Measurements from ENCODE around the gene SENP3. TPM values are rescaled to one million over a fixed set of nuclear protein-coding genes. Genes with fewer than 3 reads are reported as not detected.

Gene SENP3
- total RNA-seq, 1 donor = 75.1 TPM

GRCh38 chr17:7560172-7561027 is 1.3 kb upstream of the SENP3 start:
- peak; percentile 70 for TF ChIP-seq CTCF (IDR thresholded peaks at IDR 0.05; ENCODE audit: insufficient read depth, low read depth, low read length)
- DNase-seq (ENCODE audit: low read depth) = peak; percentile 45
- H3K4me3 ChIP-seq (ENCODE audit: low read depth, low read length) = peak overlapping the region; percentile 84

- peak; percentile 70 for TF ChIP-seq CTCF (IDR thresholded peaks at IDR 0.05; ENCODE audit: insufficient read depth, low read depth, low read length)
- peak overlapping the region; percentile 84 for H3K4me3 ChIP-seq (ENCODE audit: low read depth, low read length)
- DNase-seq (ENCODE audit: low read depth) = peak; percentile 78
These were observed 617 bp upstream of the SENP3 start for GRCh38 chr17:7561028-7561575.

DNA sequence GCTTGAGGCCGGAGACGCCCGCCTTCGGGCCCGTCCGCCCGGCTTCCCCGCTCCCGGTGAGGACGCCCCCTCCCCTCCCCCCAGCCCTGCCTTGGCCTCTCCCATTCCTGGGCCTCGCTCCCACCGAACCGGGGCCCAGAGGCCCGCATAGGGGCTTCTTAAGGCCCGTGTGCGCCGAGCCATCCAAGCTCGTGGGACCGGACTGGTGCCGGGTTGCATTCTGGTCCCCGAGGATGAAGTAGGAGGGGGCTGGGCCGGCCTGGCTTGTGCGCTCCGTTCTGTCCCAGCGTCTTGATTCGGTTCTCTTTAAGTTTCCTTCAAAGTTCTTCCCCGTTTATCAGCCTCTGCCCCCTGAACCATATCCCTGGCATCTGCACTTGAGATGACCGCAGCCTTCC is 488 bp downstream of the SENP3 start:
- peak overlapping the region; percentile 84 for H3K4me3 ChIP-seq (ENCODE audit: low read depth, low read length)
- no peak for TF ChIP-seq CTCF (IDR thresholded peaks at IDR 0.05; ENCODE audit: insufficient read depth, low read depth, low read length)
- no peak for DNase-seq (ENCODE audit: low read depth)

DNA sequence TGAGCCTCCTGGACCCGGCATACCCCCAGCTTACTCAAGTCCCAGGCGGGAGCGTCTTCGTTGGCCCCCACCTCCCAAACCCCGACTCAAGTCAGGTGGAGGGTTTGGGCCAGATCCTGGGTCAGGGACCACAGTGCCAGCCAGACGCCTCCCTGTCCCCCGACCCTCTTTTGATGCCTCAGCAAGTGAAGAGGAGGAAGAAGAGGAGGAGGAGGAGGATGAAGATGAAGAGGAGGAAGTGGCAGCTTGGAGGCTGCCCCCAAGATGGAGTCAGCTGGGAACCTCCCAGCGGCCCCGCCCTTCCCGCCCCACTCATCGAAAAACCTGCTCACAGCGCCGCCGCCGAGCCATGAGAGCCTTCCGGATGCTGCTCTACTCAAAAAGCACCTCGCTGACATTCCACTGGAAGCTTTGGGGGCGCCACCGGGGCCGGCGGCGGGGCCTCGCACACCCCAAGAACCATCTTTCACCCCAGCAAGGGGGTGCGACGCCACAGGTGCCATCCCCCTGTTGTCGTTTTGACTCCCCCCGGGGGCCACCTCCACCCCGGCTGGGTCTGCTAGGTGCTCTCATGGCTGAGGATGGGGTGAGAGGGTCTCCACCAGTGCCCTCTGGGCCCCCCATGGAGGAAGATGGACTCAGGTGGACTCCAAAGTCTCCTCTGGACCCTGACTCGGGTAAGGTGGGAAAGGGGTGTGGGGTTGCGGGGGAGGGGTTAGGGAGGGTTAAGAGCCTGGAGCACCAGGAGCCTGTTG is 1.6 kb downstream of the SENP3 start:
- peak overlapping the region; percentile 84 for H3K4me3 ChIP-seq (ENCODE audit: low read depth, low read length)
- no peak for DNase-seq (ENCODE audit: low read depth)
- TF ChIP-seq CTCF (IDR thresholded peaks at IDR 0.05; ENCODE audit: insufficient read depth, low read depth, low read length) = no peak

DNA sequence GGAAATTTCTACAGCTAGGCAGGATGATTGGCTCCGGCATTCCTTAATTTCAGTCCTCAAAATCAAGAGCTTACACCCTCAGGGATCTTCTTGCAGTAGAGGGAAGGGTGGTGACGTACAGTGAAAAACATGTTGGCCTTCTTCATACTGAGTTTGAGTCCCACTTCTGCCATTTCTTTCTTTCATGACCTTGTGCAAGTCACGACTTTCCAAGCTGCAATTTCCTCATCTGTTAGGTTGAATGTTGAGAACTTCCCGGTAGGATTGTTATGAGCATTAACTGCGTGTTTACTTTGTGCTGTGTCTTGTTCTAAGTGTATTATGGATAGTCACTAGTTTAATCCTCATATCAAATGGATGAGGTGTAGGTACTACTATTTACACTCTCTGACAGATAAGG is 7.9 kb downstream of the SENP3 start:
- no peak for DNase-seq (ENCODE audit: low read depth)
- H3K4me3 ChIP-seq (ENCODE audit: low read depth, low read length) = no peak overlapping the region
- no peak for TF ChIP-seq CTCF (IDR thresholded peaks at IDR 0.05; ENCODE audit: insufficient read depth, low read depth, low read length)

GRCh38 chr17:7570351-7570750 is 8.6 kb downstream of the SENP3 start:
- no peak for TF ChIP-seq CTCF (IDR thresholded peaks at IDR 0.05; ENCODE audit: insufficient read depth, low read depth, low read length)
- H3K4me3 ChIP-seq (ENCODE audit: low read depth, low read length) = no peak overlapping the region
- no peak for DNase-seq (ENCODE audit: low read depth)
